Neural crest cell (in vitro differentiated cells): ENCODE data around the gene CTXND1. TPM values are rescaled to one million over a fixed set of nuclear protein-coding genes. Genes with fewer than 3 reads are reported as not detected.

Experiments
- DNase-seq: peaks from one replicate; pipeline ENCODE4 v3.0.0; 2021; ENCODE audit warnings: low read depth, mixed read lengths, low spot score
- H3K27ac Mint-ChIP-seq: one replicate; pipeline ENCODE4 v1.8.0; 2021; ENCODE audit warnings: mild to moderate bottlenecking, mixed read lengths; ENCODE audit not compliant: unreplicated experiment
- H3K27me3 Mint-ChIP-seq: 2 replicates; pipeline ENCODE4 v1.8.0; 2021; ENCODE audit warnings: low read depth, mild to moderate bottlenecking, mixed read lengths
- H3K36me3 Mint-ChIP-seq: 2 replicates; pipeline ENCODE4 v1.8.0; 2021; ENCODE audit warnings: low read depth, mild to moderate bottlenecking, mixed read lengths
- H3K4me1 Mint-ChIP-seq: 2 replicates; pipeline ENCODE4 v1.8.0; 2021; ENCODE audit warnings: mixed read lengths
- H3K4me3 Mint-ChIP-seq: one replicate; pipeline ENCODE4 v1.8.0; 2021; ENCODE audit warnings: mild to moderate bottlenecking, mixed read lengths
- H3K9me3 Mint-ChIP-seq: 2 replicates; pipeline ENCODE4 v1.8.0; 2021; ENCODE audit warnings: mixed read lengths
- CTCF ChIP-seq: fragments of 200-600 bp; sonication (generic); conservative IDR thresholded peaks from 2 replicates; pipeline ENCODE4 v1.5.0; 2021; ENCODE audit warnings: antibody characterized with exemption, mild to moderate bottlenecking
- total RNA-seq: library from RNA; stranded (reverse); gene quantifications from 2 replicates; pipeline ENCODE4 v1.2.1, GENCODE V29; 2021

Gene CTXND1
- total RNA-seq, 1 donor from 2014 or later: 1.3 TPM

- peak; percentile 52 for TF ChIP-seq CTCF
- no peaks in the 10 kb centered on the region for H3K27me3 Mint-ChIP-seq
- no peak overlapping the region for H3K4me3 Mint-ChIP-seq
- no peaks in the 10 kb centered on the region for H3K9me3 Mint-ChIP-seq
- no peaks in the 10 kb centered on the region for H3K36me3 Mint-ChIP-seq
- no peak overlapping the region for H3K27ac Mint-ChIP-seq
- H3K4me1 Mint-ChIP-seq: peaks cover 35% of the 10 kb centered on the region
- peak; percentile 34 for DNase-seq
These were observed 17.1 kb downstream of the CTXND1 start for GRCh38 chr15:80234883-80235282.

- H3K4me1 Mint-ChIP-seq: peaks cover 39% of the 10 kb centered on the region
- no peaks in the 10 kb centered on the region for H3K9me3 Mint-ChIP-seq
- no peaks in the 10 kb centered on the region for H3K27me3 Mint-ChIP-seq
- no peak for DNase-seq
- peak overlapping the region; percentile 42 for H3K4me3 Mint-ChIP-seq
- H3K27ac Mint-ChIP-seq: peak overlapping the region; percentile 86
- TF ChIP-seq CTCF: no peak
- no peaks in the 10 kb centered on the region for H3K36me3 Mint-ChIP-seq
These were observed 18.4 kb downstream of the CTXND1 start for GRCh38 chr15:80233581-80233980.

GRCh38 chr15:80231371-80231770, 20.6 kb downstream of the CTXND1 start:
- Mint-ChIP-seq H3K27me3 (no peaks in the 10 kb centered on the region), H3K36me3 (no peaks in the 10 kb centered on the region), H3K9me3 (no peaks in the 10 kb centered on the region), H3K4me1 (peaks cover 49% of the 10 kb centered on the region), H3K4me3 (no peak overlapping the region), H3K27ac (no peak overlapping the region)
- TF ChIP-seq CTCF: no peak
- DNase-seq: no peak

- H3K36me3 Mint-ChIP-seq: peaks cover 3% of the 10 kb centered on the region
- TF ChIP-seq CTCF: no peak
- peak overlapping the region; percentile 28 for H3K27ac Mint-ChIP-seq
- DNase-seq: no peak
- peaks cover 55% of the 10 kb centered on the region for H3K4me1 Mint-ChIP-seq
- no peaks in the 10 kb centered on the region for H3K9me3 Mint-ChIP-seq
- H3K4me3 Mint-ChIP-seq: no peak overlapping the region
- H3K27me3 Mint-ChIP-seq: no peaks in the 10 kb centered on the region
These were observed 22.9 kb downstream of the CTXND1 start for GRCh38 chr15:80228959-80229610.

- Mint-ChIP-seq H3K36me3 (no peaks in the 10 kb centered on the region), H3K4me1 (no peaks in the 10 kb centered on the region), H3K27ac (no peak overlapping the region), H3K27me3 (no peaks in the 10 kb centered on the region), H3K4me3 (no peak overlapping the region), H3K9me3 (no peaks in the 10 kb centered on the region)
- DNase-seq: no peak
- no peak for TF ChIP-seq CTCF
These were observed 32.1 kb downstream of the CTXND1 start for GRCh38 chr15:80219955-80220354.
